Hepatocyte (in vitro differentiated cells): ENCODE results near the gene FRY. TPM values are rescaled to one million over a fixed set of nuclear protein-coding genes. Genes with fewer than 3 reads are reported as not detected.

ENCODE experiments used
- DNase-seq: peaks from one replicate; pipeline ENCODE4 v3.0.0-alpha.2; 2016; ENCODE audit warnings: low spot score
- H2AFZ ChIP-seq: fragments of 200-600 bp; sonication (generic); 2 replicates; pipeline ENCODE4 v1.6.0; 2016; ENCODE audit warnings: antibody characterized with exemption, mild to moderate bottlenecking
- H3K27ac ChIP-seq: fragments of 200-600 bp; sonication (generic); 2 replicates; pipeline ENCODE4 v1.5.1; 2016; ENCODE audit warnings: mild to moderate bottlenecking
- H3K27me3 ChIP-seq: fragments of 200-600 bp; sonication (generic); 2 replicates; pipeline ENCODE4 v1.6.1; 2016
- H3K36me3 ChIP-seq: fragments of 200-600 bp; sonication (generic); replicated peaks from 2 replicates; pipeline ENCODE4 v1.5.1; 2016; ENCODE audit warnings: low read depth; ENCODE audit not compliant: insufficient read depth
- H3K4me1 ChIP-seq: fragments of 200-600 bp; sonication (generic); 2 replicates; pipeline ENCODE4 v1.5.1; 2016; ENCODE audit warnings: mild to moderate bottlenecking, moderate library complexity; ENCODE audit not compliant: insufficient read depth
- H3K4me2 ChIP-seq: fragments of 200-600 bp; sonication (generic); 2 replicates; pipeline ENCODE4 v1.6.0; 2016
- H3K4me3 ChIP-seq: fragments of 200-600 bp; sonication (generic); 2 replicates; pipeline ENCODE4 v1.5.1; 2016; ENCODE audit warnings: mild to moderate bottlenecking
- H3K79me2 ChIP-seq: fragments of 200-600 bp; sonication (generic); 2 replicates; pipeline ENCODE4 v1.6.0; 2017; ENCODE audit warnings: mild to moderate bottlenecking
- H3K9me2 ChIP-seq: fragments of 200-600 bp; sonication (generic); replicated peaks from 2 replicates; pipeline ENCODE4 v1.6.0; 2017; ENCODE audit warnings: mild to moderate bottlenecking; ENCODE audit not compliant: insufficient read depth
- H3K9me3 ChIP-seq: fragments of 200-600 bp; sonication (generic); 2 replicates; pipeline ENCODE4 v1.5.1; 2016; ENCODE audit warnings: low read depth, mild to moderate bottlenecking
- H4K20me1 ChIP-seq: fragments of 200-600 bp; sonication (generic); 2 replicates; pipeline ENCODE4 v1.6.0; 2016; ENCODE audit warnings: mild to moderate bottlenecking; ENCODE audit not compliant: insufficient read depth, poor library complexity, severe bottlenecking
- EZH2 ChIP-seq: fragments of 200-600 bp; sonication (generic); IDR thresholded peaks from 2 replicates; pipeline ENCODE4 v1.6.1; 2016; ENCODE audit warnings: antibody characterized with exemption, mild to moderate bottlenecking, borderline replicate concordance
- EZH2phosphoT487 ChIP-seq: fragments of 200-600 bp; sonication (generic); IDR thresholded peaks from one replicate; pipeline ENCODE4 v1.6.1; 2018; ENCODE audit warnings: antibody characterized with exemption, mild to moderate bottlenecking, low read depth, moderate library complexity; ENCODE audit not compliant: unreplicated experiment, severe bottlenecking
- WGBS: methylation state at CpG from one replicate; pipeline ENCODE4 v1.1.6; 2016; ENCODE audit warnings: low lambda C conversion rate; ENCODE audit errors: missing lambda C conversion rate; 5-methylcytosine and 5-hydroxymethylcytosine counted together
- polyA plus RNA-seq: library from polyadenylated mRNA; unstranded; fragments of >200 nt; fragmentation: Nextera tagmentation; extraction: Ambion mirVana; gene quantifications from 2 replicates; pipeline ENCODE4 v1.2.1, GENCODE V29; 2016
- total RNA-seq: library from RNA; depleted of rRNA; stranded (reverse); fragments of >200 nt; gene quantifications from 2 replicates; pipeline ENCODE4 v1.2.3, GENCODE V29; 2014
- TF ChIP-seq, protein P1 (sequence below): fragments of 200-600 bp; sonication (generic); IDR thresholded peaks from 2 replicates; pipeline ENCODE4 v1.5.1; 2016; ENCODE audit warnings: antibody characterized with exemption, mild to moderate bottlenecking; ENCODE audit not compliant: poor library complexity

FRY gene
- total and polyA plus RNA-seq, 2 experiments from 2014 or later = 2.4 to 3.7 TPM

DNA sequence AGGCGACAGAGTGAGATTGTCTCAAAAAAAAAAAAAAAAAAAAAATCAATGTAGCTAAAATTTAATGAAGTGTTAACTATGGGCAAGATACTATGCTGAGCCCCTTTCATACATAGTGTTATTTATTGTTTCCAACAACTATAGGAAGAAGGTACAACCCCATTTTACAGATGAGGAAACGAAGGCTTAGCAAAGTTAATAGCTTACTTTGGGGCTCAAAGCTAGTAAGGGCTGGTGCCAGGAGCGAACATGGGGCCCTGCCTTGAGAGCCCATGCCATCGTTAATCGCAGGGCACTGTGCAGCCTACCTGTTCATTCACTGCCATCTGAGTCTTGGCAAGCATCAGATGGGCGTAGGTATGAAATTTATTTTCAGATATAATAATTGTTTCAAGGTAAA lies 1.9 kb upstream of the FRY start:
- H4K20me1 ChIP-seq = no peaks in the 10 kb centered on the region
- H3K27me3 ChIP-seq = peaks cover 3% of the 10 kb centered on the region
- no peaks in the 10 kb centered on the region for H3K79me2 ChIP-seq
- no peak for DNase-seq
- no peaks in the 10 kb centered on the region for H3K36me3 ChIP-seq
- TF ChIP-seq EZH2phosphoT487 (no peak), EZH2 (no peak)
- TF ChIP-seq, protein P1, sequence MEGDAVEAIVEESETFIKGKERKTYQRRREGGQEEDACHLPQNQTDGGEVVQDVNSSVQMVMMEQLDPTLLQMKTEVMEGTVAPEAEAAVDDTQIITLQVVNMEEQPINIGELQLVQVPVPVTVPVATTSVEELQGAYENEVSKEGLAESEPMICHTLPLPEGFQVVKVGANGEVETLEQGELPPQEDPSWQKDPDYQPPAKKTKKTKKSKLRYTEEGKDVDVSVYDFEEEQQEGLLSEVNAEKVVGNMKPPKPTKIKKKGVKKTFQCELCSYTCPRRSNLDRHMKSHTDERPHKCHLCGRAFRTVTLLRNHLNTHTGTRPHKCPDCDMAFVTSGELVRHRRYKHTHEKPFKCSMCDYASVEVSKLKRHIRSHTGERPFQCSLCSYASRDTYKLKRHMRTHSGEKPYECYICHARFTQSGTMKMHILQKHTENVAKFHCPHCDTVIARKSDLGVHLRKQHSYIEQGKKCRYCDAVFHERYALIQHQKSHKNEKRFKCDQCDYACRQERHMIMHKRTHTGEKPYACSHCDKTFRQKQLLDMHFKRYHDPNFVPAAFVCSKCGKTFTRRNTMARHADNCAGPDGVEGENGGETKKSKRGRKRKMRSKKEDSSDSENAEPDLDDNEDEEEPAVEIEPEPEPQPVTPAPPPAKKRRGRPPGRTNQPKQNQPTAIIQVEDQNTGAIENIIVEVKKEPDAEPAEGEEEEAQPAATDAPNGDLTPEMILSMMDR = no peak
- no peaks in the 10 kb centered on the region for H3K9me3 ChIP-seq
- H3K4me2 ChIP-seq = no peak overlapping the region
- no peak overlapping the region for H2AFZ ChIP-seq
- H3K27ac ChIP-seq = no peak overlapping the region
- H3K4me3 ChIP-seq = no peak overlapping the region
- H3K4me1 ChIP-seq = no peaks in the 10 kb centered on the region
- H3K9me2 ChIP-seq = no peaks in the 10 kb centered on the region
- 91% methylated on average over 6 of the region's 6 CpGs for WGBS

DNA sequence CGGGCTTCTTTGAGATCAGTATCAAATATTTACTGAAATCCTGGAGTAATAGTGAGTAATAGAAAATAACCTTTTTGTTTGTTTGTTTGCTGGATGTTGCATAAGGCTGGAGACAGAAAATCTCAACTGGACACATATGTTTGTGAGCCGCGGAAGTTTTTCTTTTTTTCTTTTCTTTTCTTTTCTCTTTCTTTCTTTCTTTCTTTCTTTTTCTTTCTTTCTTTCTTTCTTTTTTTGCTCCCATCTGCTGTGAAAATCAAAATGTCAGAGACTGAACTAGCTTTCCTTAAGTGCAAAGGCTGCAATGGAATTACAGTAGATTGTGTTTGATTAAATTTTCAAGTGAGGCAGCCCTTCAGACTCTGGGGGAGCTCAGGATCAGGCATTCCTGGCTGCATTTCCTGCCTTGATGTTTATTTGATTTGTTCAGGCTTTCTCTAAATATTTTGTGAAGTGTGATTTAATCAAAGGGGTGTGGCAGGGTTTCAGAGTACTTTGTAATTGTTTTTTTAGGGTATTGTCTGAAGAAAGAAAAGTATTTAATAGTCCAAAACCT lies 319 bp downstream of the FRY start:
- H3K9me3 ChIP-seq = no peaks in the 10 kb centered on the region
- no peaks in the 10 kb centered on the region for H3K79me2 ChIP-seq
- H3K4me2 ChIP-seq = peak overlapping the region; percentile 77
- no peaks in the 10 kb centered on the region for H3K4me1 ChIP-seq
- 37% methylated on average over 3 of the region's 3 CpGs for WGBS
- H3K4me3 ChIP-seq = peak overlapping the region; percentile 54
- H3K27me3 ChIP-seq = peaks cover 3% of the 10 kb centered on the region
- peak overlapping the region; percentile 85 for H2AFZ ChIP-seq
- H3K36me3 ChIP-seq = no peaks in the 10 kb centered on the region
- TF ChIP-seq EZH2 = no peak
- no peak for TF ChIP-seq EZH2phosphoT487
- H4K20me1 ChIP-seq = no peaks in the 10 kb centered on the region
- DNase-seq = no peak
- H3K27ac ChIP-seq = peak overlapping the region; percentile 77
- no peaks in the 10 kb centered on the region for H3K9me2 ChIP-seq

DNA sequence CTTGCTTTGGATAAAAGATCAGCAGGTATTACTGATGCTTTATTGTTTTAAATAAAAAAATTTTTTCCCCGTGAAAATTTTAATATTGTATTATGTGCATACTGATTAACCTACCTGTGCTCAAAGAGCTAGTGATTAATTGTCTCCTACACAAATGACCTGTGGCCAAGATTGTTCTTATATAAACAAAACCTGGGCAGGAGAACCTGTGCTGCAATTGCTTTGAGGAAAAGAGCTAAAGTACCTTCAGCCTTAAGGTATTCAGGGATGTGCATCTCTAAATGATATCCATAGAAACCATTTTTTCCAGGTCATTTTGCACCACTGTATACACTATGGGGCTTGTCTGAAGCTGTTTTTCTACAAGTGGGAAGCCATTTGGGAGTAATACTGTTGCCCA lies 1.2 kb downstream of the FRY start:
- Histone ChIP-seq H2AFZ (no peak overlapping the region), H3K4me1 (no peaks in the 10 kb centered on the region)

DNA sequence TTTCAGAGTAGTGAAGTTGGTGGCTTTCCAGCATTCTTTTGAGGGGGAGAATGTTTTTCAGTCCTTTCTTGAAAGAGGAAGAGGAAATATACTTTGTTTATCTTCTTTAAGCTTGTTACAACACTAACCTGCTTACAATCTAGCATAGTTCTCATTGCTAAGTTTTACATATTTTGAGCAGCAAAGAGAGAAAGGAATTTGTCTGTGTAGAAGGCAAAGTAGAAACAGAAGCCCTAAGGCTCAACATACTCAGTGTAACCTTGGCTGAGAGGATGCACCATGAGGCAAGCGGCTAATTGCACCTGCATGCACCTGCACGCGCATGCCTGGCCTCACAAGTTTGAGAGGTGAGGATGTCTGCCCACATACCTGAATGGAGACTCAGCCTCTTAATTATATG lies 2.2 kb downstream of the FRY start:
- H4K20me1 ChIP-seq = no peaks in the 10 kb centered on the region
- H2AFZ ChIP-seq = no peak overlapping the region
- no peak overlapping the region for H3K27ac ChIP-seq
- H3K4me2 ChIP-seq = no peak overlapping the region
- H3K9me3 ChIP-seq = no peaks in the 10 kb centered on the region
- H3K27me3 ChIP-seq = peaks cover 3% of the 10 kb centered on the region
- no peaks in the 10 kb centered on the region for H3K4me1 ChIP-seq
- H3K4me3 ChIP-seq = no peak overlapping the region
- H3K79me2 ChIP-seq = no peaks in the 10 kb centered on the region
- no peaks in the 10 kb centered on the region for H3K36me3 ChIP-seq
- no peaks in the 10 kb centered on the region for H3K9me2 ChIP-seq
- WGBS = 90% methylated on average over 3 of the region's 3 CpGs
- DNase-seq = no peak
- no peak for TF ChIP-seq EZH2
- TF ChIP-seq, protein P1 = no peak

More for the DNA sequence above, 1.2 kb downstream of the FRY start:
- Histone ChIP-seq H3K9me3 (no peaks in the 10 kb centered on the region), H3K4me3 (no peak overlapping the region), H3K9me2 (no peaks in the 10 kb centered on the region), H3K36me3 (no peaks in the 10 kb centered on the region), H3K27me3 (peaks cover 3% of the 10 kb centered on the region), H3K4me2 (no peak overlapping the region), H3K27ac (no peak overlapping the region), H3K79me2 (no peaks in the 10 kb centered on the region), H4K20me1 (no peaks in the 10 kb centered on the region)
- no peak for DNase-seq
- TF ChIP-seq EZH2phosphoT487 = no peak
- TF ChIP-seq, protein P1 = no peak
- no peak for TF ChIP-seq EZH2
- WGBS = 85% methylated on average over 1 of the region's 1 CpG
